ENCODE measurements around the gene EMP2. TPM values are rescaled to one million over a fixed set of nuclear protein-coding genes. Genes with fewer than 3 reads are reported as not detected.
"Not testable (repeated sequence)": the region's sequence is repeated elsewhere in the genome, so short reads cannot be mapped to it uniquely, and the experiment has no call there.

Gene EMP2
- total and polyA plus RNA-seq, 7 experiments from 2014 or later = not detected

DNA sequence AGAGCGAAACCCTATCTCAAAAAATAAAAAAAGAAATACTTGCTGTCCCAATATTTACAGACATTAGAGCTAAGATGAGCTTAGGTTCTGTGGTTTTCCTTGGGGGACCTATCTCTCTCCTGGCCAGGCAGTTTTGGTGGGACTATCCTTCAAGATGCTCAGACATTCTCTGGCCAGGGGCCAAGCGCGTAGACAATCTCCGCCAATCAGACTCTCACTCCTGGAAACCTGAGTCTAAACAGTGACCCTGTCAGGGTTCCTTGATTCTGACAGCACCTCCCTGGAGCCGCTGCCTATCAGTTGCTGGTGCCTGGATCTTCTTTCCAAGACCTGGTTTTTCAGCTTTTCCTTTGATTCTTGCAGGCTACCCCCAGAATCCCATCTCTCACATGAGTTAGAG lies 45.6 kb downstream of the EMP2 start:
- intact Hi-C loops (cut with micrococcal nuclease) = no loop called here
- Mint-ChIP-seq H3K4me1 (no peaks in the 10 kb centered on the region), H3K27ac (no peak overlapping the region), H3K4me3 (no peak overlapping the region), H3K36me3 (no peaks in the 10 kb centered on the region), H3K9me3 (no peaks in the 10 kb centered on the region), H3K27me3 (peaks cover 0 to 6% (median 0%) of the 10 kb centered on the region in 5 donors)
- POLR2A ChIA-PET = no interaction called here
- CTCF ChIA-PET = no interaction called here
- no peaks in the 10 kb centered on the region for H3K4me1 ChIP-seq (ENCODE audit: control insufficient read depth in 2 of 2, insufficient read depth in 2 of 2, low read length in 2 of 2)
- H3K9me3 ChIP-seq (ENCODE audit: control insufficient read depth in 2 of 3, low read length in 3 of 3) = no peaks in the 10 kb centered on the region
- no peak for DNase-seq
- no peak overlapping the region for H3K4me3 ChIP-seq (ENCODE audit: low read length)
- H3K27ac ChIP-seq (ENCODE audit: low read depth, low read length) = no peak overlapping the region
- H3K36me3 ChIP-seq (ENCODE audit: control insufficient read depth in 2 of 3, insufficient read depth in 3 of 3, low read length in 3 of 3) = no peaks in the 10 kb centered on the region
- H3K27me3 ChIP-seq (ENCODE audit: control insufficient read depth in 2 of 2, insufficient read depth in 2 of 2, low read length in 2 of 2) = no peaks in the 10 kb centered on the region
- ATAC-seq = no peak

DNA sequence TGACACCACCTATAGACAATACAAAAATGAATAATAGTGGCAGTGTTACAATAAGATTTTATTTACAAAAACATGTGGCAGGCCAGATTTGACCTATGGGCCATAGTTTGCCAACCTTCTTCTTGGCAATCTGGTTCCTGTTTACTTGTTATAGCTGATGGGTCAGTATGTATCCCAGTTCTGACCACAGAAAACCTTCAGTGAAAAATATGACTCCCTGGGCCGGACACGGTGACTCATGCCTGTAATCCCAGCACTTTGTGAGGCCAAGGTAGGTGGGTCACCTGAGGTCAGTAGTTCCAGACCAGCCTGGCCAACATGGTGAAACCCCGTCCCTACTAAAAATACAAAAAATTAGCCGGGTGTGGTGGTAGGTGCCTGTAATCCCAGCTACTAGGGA lies 46.8 kb downstream of the EMP2 start:
- H3K4me3 Mint-ChIP-seq; intact Hi-C loops (cut with micrococcal nuclease): not testable (repeated sequence)
- CTCF ChIA-PET = interaction anchor here (1.0 kb wide), 1 partner anchor 204 kb away, joined by 4 read pairs; no protein-coding TSS in a partner anchor

DNA sequence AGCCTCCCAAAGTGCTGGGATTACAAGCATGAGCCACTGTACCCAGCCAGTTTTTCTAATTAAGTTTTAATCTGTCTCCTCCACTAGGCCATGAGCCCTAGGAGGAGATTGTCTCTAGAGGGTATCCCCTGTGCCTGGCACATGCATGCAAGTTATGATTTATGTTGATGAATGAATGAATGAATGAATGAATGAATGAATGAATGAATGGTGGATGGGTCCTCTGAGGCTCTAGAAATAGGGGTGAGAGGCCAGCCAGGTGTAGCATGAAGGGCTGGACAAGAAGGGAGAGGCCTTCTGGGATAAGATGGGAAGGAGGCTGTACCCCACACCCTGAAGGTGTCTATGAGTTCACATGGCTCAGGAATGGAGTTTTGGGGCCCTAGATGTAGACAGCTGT lies 48.8 kb downstream of the EMP2 start:
- intact Hi-C loops (cut with micrococcal nuclease) = no loop called here

More for the DNA sequence above, 46.8 kb downstream of the EMP2 start:
- H3K4me1 Mint-ChIP-seq; H3K27me3 ChIP-seq (ENCODE audit: control insufficient read depth in 2 of 2, insufficient read depth in 2 of 2, low read length in 2 of 2); H3K4me1 ChIP-seq (ENCODE audit: control insufficient read depth in 2 of 2, insufficient read depth in 2 of 2, low read length in 2 of 2); H3K36me3 ChIP-seq (ENCODE audit: control insufficient read depth in 2 of 3, insufficient read depth in 3 of 3, low read length in 3 of 3); H3K9me3 Mint-ChIP-seq; H3K27ac Mint-ChIP-seq; ATAC-seq; H3K4me3 ChIP-seq (ENCODE audit: low read length); H3K36me3 Mint-ChIP-seq; DNase-seq; POLR2A ChIA-PET; H3K27me3 Mint-ChIP-seq; H3K9me3 ChIP-seq (ENCODE audit: control insufficient read depth in 2 of 3, low read length in 3 of 3); H3K27ac ChIP-seq (ENCODE audit: low read depth, low read length): not testable (repeated sequence)

DNA sequence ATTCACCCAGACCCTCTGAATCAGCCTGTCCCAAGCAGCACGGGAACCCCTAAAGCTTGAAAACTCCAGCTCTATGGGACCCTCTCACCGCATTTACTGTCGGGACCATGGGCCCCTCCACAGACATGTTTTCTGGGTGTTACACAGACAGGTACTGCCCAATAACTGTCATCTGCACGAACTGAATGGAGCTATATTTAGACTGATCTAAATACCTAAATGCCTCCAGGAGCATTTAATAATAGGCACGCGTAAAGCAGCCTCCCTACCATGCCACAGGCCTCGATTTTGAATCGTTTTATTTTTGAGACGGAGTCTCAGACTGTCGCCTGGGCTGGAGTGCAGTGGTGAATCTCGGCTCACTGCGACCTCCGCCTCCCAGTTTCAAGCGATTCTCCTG lies 49.7 kb downstream of the EMP2 start:
- Mint-ChIP-seq H3K36me3 (no peaks in the 10 kb centered on the region), H3K27ac (no peak overlapping the region), H3K27me3 (no peaks in the 10 kb centered on the region), H3K4me3 (no peak overlapping the region), H3K4me1 (peaks cover 0 to 2% (median 0%) of the 10 kb centered on the region in 7 donors), H3K9me3 (no peaks in the 10 kb centered on the region)
- intact Hi-C loops (cut with micrococcal nuclease) = no loop called here
- H3K4me3 ChIP-seq (ENCODE audit: low read length) = no peak overlapping the region
- no peak for DNase-seq
- POLR2A ChIA-PET = no interaction called here
- no peak for ATAC-seq
- no peaks in the 10 kb centered on the region for H3K36me3 ChIP-seq (ENCODE audit: control insufficient read depth in 2 of 3, insufficient read depth in 3 of 3, low read length in 3 of 3)
- no peaks in the 10 kb centered on the region for H3K27me3 ChIP-seq (ENCODE audit: control insufficient read depth in 2 of 2, insufficient read depth in 2 of 2, low read length in 2 of 2)
- no peaks in the 10 kb centered on the region for H3K4me1 ChIP-seq (ENCODE audit: control insufficient read depth in 2 of 2, insufficient read depth in 2 of 2, low read length in 2 of 2)
- H3K27ac ChIP-seq (ENCODE audit: low read depth, low read length) = no peak overlapping the region
- H3K9me3 ChIP-seq (ENCODE audit: control insufficient read depth in 2 of 3, low read length in 3 of 3) = no peaks in the 10 kb centered on the region
- CTCF ChIA-PET = interaction anchor here (0.7 kb wide), 1 partner anchor 9 kb away, joined by 3 read pairs; no protein-coding TSS in a partner anchor

More for the DNA sequence above, 48.8 kb downstream of the EMP2 start:
- Mint-ChIP-seq H3K4me3 (no peak overlapping the region), H3K27ac (no peak overlapping the region), H3K9me3 (no peaks in the 10 kb centered on the region), H3K27me3 (no peaks in the 10 kb centered on the region), H3K4me1 (peaks cover 0 to 2% (median 0%) of the 10 kb centered on the region in 7 donors), H3K36me3 (no peaks in the 10 kb centered on the region)
- ChIA-PET POLR2A (no interaction called here), CTCF (no interaction called here)
- H3K9me3 ChIP-seq (ENCODE audit: control insufficient read depth in 2 of 3, low read length in 3 of 3) = no peaks in the 10 kb centered on the region
- ATAC-seq (no peak), DNase-seq (no peak)
- no peaks in the 10 kb centered on the region for H3K4me1 ChIP-seq (ENCODE audit: control insufficient read depth in 2 of 2, insufficient read depth in 2 of 2, low read length in 2 of 2)
- no peaks in the 10 kb centered on the region for H3K36me3 ChIP-seq (ENCODE audit: control insufficient read depth in 2 of 3, insufficient read depth in 3 of 3, low read length in 3 of 3)
- no peaks in the 10 kb centered on the region for H3K27me3 ChIP-seq (ENCODE audit: control insufficient read depth in 2 of 2, insufficient read depth in 2 of 2, low read length in 2 of 2)
- H3K27ac ChIP-seq (ENCODE audit: low read depth, low read length) = no peak overlapping the region
- H3K4me3 ChIP-seq (ENCODE audit: low read length) = no peak overlapping the region

DNA sequence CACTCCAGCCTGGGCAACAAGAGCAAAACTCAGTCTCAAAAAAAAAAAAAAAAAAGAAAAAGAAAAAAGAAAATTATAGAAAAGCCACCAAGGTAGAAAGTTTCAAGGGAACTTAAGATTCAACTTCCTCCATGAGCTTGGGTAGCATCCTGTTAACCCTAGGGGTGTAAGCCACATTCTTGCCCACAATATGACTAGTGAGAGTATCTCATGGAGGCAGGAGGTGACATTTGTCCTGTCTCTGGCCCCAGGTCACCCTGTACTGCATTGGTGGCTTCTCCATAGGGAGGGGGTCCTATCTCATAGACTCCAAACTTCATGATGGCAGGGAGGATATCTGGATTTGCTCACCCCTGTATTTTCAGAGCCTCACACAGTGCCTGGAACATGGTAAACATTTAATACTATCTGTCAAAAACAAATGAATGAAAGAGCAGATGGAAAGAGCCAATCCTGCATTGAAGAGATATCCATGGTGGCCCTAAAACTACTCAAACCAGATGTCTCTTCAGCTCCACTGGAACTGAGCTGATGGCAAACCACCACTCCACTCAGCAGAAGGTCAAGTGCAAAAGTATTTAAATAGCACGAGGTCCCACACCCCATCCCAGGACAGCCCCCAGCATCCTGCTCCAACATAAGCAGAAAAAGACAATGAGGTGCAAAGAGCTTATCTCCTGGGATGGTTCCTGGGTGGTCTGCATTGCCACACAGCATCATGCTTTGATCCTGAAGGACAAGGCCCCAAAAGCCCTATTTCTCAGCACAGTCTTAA lies 50.3 kb downstream of the EMP2 start:
- intact Hi-C loops (cut with micrococcal nuclease) = no loop called here
- ATAC-seq = no peak
- H3K4me1 Mint-ChIP-seq = peaks cover 0 to 2% (median 0%) of the 10 kb centered on the region in 7 donors
- H3K36me3 Mint-ChIP-seq = no peaks in the 10 kb centered on the region
- Histone ChIP-seq H3K4me1 (ENCODE audit: control insufficient read depth in 2 of 2, insufficient read depth in 2 of 2, low read length in 2 of 2) (no peaks in the 10 kb centered on the region), H3K36me3 (ENCODE audit: control insufficient read depth in 2 of 3, insufficient read depth in 3 of 3, low read length in 3 of 3) (no peaks in the 10 kb centered on the region), H3K27ac (ENCODE audit: low read depth, low read length) (no peak overlapping the region), H3K4me3 (ENCODE audit: low read length) (no peak overlapping the region), H3K27me3 (ENCODE audit: control insufficient read depth in 2 of 2, insufficient read depth in 2 of 2, low read length in 2 of 2) (no peaks in the 10 kb centered on the region), H3K9me3 (ENCODE audit: control insufficient read depth in 2 of 3, low read length in 3 of 3) (no peaks in the 10 kb centered on the region)
- CTCF ChIA-PET = interaction anchor here (0.7 kb wide), 1 partner anchor 9 kb away, joined by 3 read pairs; no protein-coding TSS in a partner anchor
- no peaks in the 10 kb centered on the region for H3K9me3 Mint-ChIP-seq
- POLR2A ChIA-PET = no interaction called here
- no peak for DNase-seq
- H3K27ac Mint-ChIP-seq = no peak overlapping the region
- H3K4me3 Mint-ChIP-seq = no peak overlapping the region
- H3K27me3 Mint-ChIP-seq = no peaks in the 10 kb centered on the region

DNA sequence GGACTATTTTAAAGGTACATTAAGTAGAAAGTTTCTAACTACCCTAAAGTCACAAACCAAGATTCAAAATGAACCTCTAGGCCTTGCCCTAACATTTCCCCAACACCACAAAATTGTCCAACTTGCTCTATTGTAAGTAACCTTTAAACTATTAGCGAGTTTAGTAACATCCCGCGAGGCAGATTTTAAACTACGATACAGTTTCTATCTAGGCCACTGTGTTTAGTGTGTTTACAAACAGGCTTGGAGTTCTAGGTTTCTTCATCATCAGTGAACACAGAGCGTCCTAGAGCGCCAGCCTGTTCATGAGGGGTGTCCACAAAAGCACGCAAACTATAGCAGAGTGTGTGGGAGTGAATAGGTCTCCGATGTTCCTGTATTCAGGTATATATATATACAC lies 51.8 kb downstream of the EMP2 start:
- no peaks in the 10 kb centered on the region for H3K9me3 Mint-ChIP-seq
- peaks cover 0 to 2% (median 0%) of the 10 kb centered on the region in 7 donors for H3K4me1 Mint-ChIP-seq
- intact Hi-C loops (cut with micrococcal nuclease) = no loop called here
- Histone ChIP-seq H3K36me3 (ENCODE audit: control insufficient read depth in 2 of 3, insufficient read depth in 3 of 3, low read length in 3 of 3) (no peaks in the 10 kb centered on the region), H3K4me3 (ENCODE audit: low read length) (no peak overlapping the region), H3K4me1 (ENCODE audit: control insufficient read depth in 2 of 2, insufficient read depth in 2 of 2, low read length in 2 of 2) (no peaks in the 10 kb centered on the region), H3K9me3 (ENCODE audit: control insufficient read depth in 2 of 3, low read length in 3 of 3) (no peaks in the 10 kb centered on the region), H3K27ac (ENCODE audit: low read depth, low read length) (no peak overlapping the region), H3K27me3 (ENCODE audit: control insufficient read depth in 2 of 2, insufficient read depth in 2 of 2, low read length in 2 of 2) (no peaks in the 10 kb centered on the region)
- H3K27me3 Mint-ChIP-seq = no peaks in the 10 kb centered on the region
- DNase-seq (no peak), ATAC-seq (no peak)
- no peak overlapping the region for H3K27ac Mint-ChIP-seq
- CTCF ChIA-PET = no interaction called here
- POLR2A ChIA-PET = no interaction called here
- H3K36me3 Mint-ChIP-seq = no peaks in the 10 kb centered on the region
- no peak overlapping the region for H3K4me3 Mint-ChIP-seq

DNA sequence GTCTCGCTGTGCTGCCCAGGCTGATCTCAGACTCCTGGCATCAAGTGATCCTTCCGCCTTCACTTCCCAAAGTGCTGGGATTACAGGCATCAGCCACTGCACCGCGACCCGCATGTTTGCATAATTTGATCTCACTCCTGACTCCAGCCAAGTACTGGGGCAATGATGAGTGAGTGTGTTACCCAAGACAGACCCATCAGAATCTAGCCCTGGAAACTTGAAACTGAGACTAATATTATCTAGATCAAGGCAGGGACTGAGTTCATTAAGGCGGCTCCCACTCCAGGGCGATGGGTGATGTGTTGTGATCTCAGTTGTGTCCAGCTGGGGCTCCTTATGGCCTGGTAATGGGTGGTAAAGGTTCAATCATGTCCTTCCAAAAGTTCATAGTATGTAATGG lies 53.4 kb downstream of the EMP2 start:
- ATAC-seq = no peak
- H3K9me3 Mint-ChIP-seq = no peaks in the 10 kb centered on the region
- H3K9me3 ChIP-seq (ENCODE audit: control insufficient read depth in 2 of 3, low read length in 3 of 3) = no peaks in the 10 kb centered on the region
- no peak overlapping the region for H3K4me3 ChIP-seq (ENCODE audit: low read length)
- no peak overlapping the region for H3K27ac Mint-ChIP-seq
- DNase-seq = no peak
- no peaks in the 10 kb centered on the region for H3K36me3 Mint-ChIP-seq
- H3K4me1 ChIP-seq (ENCODE audit: control insufficient read depth in 2 of 2, insufficient read depth in 2 of 2, low read length in 2 of 2) = no peaks in the 10 kb centered on the region
- no peaks in the 10 kb centered on the region for H3K27me3 ChIP-seq (ENCODE audit: control insufficient read depth in 2 of 2, insufficient read depth in 2 of 2, low read length in 2 of 2)
- CTCF ChIA-PET = no interaction called here
- intact Hi-C loops (cut with micrococcal nuclease) = no loop called here
- no peak overlapping the region for H3K27ac ChIP-seq (ENCODE audit: low read depth, low read length)
- no peak overlapping the region for H3K4me3 Mint-ChIP-seq
- POLR2A ChIA-PET = no interaction called here
- peaks cover 0 to 2% (median 0%) of the 10 kb centered on the region in 7 donors for H3K4me1 Mint-ChIP-seq
- no peaks in the 10 kb centered on the region for H3K36me3 ChIP-seq (ENCODE audit: control insufficient read depth in 2 of 3, insufficient read depth in 3 of 3, low read length in 3 of 3)
- peaks cover 0 to under 1% (median 0%) of the 10 kb centered on the region in 5 donors for H3K27me3 Mint-ChIP-seq

Data from naive thymus-derived CD4-positive, alpha-beta T cell (primary cell).